Left cardiac atrium (tissue), 4 donors: ENCODE measurements around the gene RHOD. TPM values are rescaled to one million over a fixed set of nuclear protein-coding genes. Genes with fewer than 3 reads are reported as not detected.

Source experiments
- ATAC-seq, 2 donors: fragments of 200-7000 bp; cut with Tn5 transposase; one replicate each; pipeline ENCODE4 v1.9.1; 2020; ENCODE audit warnings: mild to moderate bottlenecking in 2 of 2, moderate library complexity in 2 of 2
- DNase-seq: peaks from one replicate; pipeline ENCODE4 v3.0.0-alpha.2; 2020
- intact Hi-C, 2 donors: fragments of 100-400 bp; cut with DNase I; formaldehyde crosslinking; loops; one replicate each; pipeline versions ENCODE4 v1.14.1 to v1.15.1; 2022 to 2023
- long read RNA-seq: library from polyadenylated mRNA; unstranded; transcript quantifications from one replicate; pipeline ENCODE4 v2.0.0, GENCODE V29; 2021
- total RNA-seq, 2 donors: library from RNA; stranded (reverse); fragmentation: NEBNext Ultra II Directional; extraction: Animal tissue kit (Norgen Biotek cat#: 25700); gene quantifications; one replicate each; pipeline ENCODE4 v1.2.1, GENCODE V29; 2021
- donor health status: DM: no; HTN: yes; CAD: no.
- donor health status: DM: no; HTN: yes; CAD: no; lungs with severe emphysema.
- donor health status: DM: yes; HTN: yes; CAD: no.
- donor health status: Dilated cardiomyopathy.

RHOD gene, protein sequence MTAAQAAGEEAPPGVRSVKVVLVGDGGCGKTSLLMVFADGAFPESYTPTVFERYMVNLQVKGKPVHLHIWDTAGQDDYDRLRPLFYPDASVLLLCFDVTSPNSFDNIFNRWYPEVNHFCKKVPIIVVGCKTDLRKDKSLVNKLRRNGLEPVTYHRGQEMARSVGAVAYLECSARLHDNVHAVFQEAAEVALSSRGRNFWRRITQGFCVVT
- total RNA-seq: 10 to 100 TPM; 33.6 to 42.8 TPM
- long read RNA-seq, transcript RHOD-201 (5 exons, 1,129 nt): major isoform, 21 of 24 reads
- long read RNA-seq, partial matches to known transcripts: 2 of 24 reads
- long read RNA-seq, other reads (novel, unspliced or antisense): 1 of 24 reads

DNA sequence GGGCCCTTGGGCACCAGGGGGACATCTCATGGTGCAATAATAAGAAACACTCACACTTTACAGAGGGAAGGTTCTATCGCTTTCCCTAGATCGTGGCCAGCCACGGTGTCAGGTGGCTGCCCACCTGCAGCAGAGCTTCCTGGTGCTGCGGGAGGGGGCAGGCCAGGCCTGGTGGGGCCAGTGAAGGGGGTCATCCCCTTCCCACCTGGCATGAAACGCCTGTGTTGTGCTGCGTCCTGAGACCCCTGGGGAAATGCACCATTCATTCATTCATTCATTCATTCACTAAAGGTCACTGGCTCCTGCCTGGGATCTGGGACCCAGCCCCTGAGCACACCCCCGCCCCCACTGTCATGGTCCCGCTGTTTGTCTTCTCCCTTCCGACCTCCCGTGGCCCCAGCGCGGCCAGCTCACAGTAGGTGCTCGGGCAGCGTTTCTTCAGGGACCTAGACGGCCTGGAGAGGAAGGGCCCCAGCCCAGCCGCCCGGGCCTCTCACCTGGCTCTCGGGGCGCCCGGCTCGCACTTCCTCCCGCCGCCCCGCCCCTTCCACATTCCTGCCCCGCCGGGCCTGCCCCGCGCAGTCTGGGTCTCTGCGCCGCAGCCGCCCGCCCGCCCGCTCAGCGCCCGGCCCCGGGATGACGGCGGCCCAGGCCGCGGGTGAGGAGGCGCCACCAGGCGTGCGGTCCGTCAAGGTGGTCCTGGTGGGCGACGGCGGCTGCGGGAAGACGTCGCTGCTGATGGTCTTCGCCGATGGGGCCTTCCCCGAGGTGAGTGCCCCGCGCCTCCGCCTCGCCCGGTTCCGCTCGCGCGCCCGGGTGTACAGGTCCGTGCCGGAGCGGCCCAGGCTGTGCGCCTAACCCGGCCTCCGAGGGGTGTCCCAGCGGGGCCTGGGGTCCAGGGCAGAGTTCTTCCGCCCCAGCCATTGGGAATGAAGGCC is at the start of gene RHOD:
TSS of gene RHOD (plus strand) at position 581 of the 938 bp plus-strand sequence. CDS start at position 637, 56 bp downstream.
- intact Hi-C loops: no loop called here
- peak; percentile 76 for ATAC-seq
- peak; percentile 59 for DNase-seq

- intact Hi-C loops: no loop called here
- no peak for ATAC-seq
- DNase-seq: no peak
Observed at GRCh38 chr11:67007126-67007525, 49.5 kb upstream of the RHOD start.

DNA sequence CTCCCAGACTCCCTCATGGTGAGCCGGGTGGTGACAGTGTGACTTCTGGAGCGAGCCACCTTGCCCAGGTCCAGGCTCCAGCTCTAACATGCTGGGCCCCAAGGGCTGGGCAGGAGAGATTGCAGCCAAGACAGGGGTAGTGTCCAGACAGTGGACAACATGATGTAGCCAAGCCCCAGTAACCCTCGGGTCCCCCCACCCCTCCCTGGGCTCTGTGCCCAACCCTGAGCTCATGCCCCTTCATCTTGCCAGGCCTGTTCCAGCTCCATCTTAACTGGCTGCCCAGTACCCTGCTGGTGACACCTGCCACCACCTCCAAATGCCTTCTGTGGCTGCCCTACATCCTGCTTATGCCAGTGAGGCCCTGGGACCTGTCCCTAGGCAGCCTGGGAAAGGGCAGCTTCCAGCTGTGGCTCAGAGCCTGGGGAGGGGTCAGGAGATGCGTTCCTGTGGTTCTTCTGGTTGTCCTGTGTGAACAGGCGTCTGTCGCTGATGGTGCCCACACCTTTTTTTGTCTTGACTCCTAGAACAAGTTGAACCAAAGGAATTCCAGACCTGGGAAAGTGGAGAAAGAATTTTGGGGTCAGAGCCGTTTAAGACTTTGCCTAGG is 46.2 kb upstream of the RHOD start:
- ATAC-seq: no peak
- DNase-seq: no peak
- intact Hi-C loops: no loop called here

DNA sequence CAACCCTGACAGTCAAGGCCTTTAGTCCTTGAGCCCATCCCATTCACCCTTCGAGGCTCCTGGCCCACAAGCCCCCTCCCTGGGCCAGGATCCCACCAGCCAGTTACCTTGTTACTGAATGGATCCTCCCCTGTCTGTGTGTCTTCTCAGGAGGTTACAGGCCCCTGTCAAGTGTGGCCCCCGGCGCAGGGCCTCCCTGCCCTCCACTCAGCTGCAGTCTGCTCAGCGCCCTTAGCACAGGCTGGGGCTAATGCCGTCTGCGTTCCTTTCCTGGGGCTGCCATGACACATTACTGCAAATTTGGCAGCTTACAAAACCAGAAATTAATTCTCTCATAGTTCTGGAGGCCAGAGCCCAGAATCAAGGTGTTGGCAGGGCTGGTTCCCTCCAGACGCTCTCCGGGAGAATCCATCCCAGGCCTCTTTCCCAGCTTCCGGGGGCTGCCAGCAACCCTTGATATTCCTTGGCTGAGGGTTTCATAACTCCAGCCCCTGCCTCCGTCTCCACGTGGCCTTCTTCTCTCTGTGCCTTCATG is 43.1 kb upstream of the RHOD start:
- intact Hi-C loops: no loop called here
- no peak for ATAC-seq
- no peak for DNase-seq

DNA sequence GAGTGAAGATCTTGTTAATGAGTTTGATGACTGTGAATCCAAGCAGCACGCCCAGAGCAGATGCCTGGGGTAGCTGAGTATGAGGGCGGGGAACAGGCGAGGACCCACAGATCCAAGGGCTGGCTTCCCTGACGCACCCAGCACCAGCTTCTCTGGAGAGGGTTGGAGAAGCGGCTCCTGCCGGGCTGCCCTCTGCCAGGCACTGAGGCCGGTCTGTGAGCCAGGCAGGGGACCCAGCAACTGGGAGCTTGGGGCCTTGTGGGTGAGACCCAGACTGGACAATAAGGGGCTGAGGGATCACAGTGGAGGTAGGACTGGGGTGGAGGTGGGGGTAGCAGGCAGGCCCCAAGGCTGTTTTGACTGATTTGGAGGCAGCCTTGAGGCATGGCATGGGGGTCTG is 42.3 kb upstream of the RHOD start:
- intact Hi-C loops: no loop called here
- DNase-seq (no peak), ATAC-seq (no peak)

- ATAC-seq (no peak), DNase-seq (no peak)
- intact Hi-C loops: no loop called here
Observed at GRCh38 chr11:67015048-67015447, 41.6 kb upstream of the RHOD start.

- ATAC-seq (no peak), DNase-seq (no peak)
- intact Hi-C loops: no loop called here
Observed at GRCh38 chr11:67016550-67016949, 40.1 kb upstream of the RHOD start.

DNA sequence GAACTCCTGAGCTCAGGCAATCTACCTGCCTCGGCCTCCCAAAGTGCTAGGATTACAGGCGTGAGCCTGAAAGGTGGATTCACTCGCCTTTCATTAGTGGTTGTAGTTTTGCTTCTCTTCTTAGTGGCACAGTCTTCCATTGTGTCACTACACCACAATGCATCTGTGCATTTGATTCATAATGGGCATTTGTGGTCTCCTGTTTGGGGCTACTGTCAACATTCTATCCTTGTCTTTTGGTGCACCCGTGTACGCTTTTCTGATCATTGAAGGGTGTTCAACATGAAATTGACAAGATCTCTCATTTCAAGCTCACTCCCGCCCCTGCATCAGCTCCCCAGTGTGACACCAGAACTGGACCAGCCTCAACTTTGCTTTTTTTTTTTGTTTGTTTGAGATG is 35.7 kb upstream of the RHOD start:
- no peak for DNase-seq
- intact Hi-C loops: no loop called here
- ATAC-seq: no peak

- ATAC-seq (peak; percentile 46 to 53), DNase-seq (peak; percentile 44)
- intact Hi-C loops: no loop called here
Observed at GRCh38 chr11:67022341-67022933, 34.2 kb upstream of the RHOD start.

GRCh38 chr11:67022961-67023956 is 33.4 kb upstream of the RHOD start, which contains the start of gene SYT12:
TSS of gene SYT12 (plus strand) at chr11:67023134. CDS start at chr11:67030145, 7,011 bp downstream.
- DNase-seq: no peak
- peak; percentile 21 to 51 for ATAC-seq
- intact Hi-C loops: no loop called here

DNA sequence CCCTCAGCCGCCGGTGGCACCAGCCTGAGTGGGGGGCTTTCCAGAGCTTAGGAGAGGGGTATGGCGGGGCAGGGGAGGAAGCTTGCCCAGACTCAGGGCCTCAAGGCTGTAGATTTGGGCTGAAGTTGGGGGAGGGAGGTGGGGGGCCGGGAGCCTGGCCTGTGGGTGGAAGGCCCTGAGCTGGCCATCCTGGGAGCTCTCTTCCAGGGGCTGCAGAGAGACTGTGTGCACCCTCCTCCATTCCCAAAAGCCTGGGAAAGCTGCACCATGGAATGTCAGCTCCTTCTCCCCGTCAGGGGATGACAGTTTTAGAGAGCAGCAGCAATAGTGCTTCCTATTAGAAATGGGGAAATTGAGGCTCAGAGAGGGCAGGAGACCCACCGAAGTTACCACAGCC is 32.7 kb upstream of the RHOD start:
- no peak for ATAC-seq
- intact Hi-C loops: no loop called here
- DNase-seq: no peak

GRCh38 chr11:67024410-67024809 is 32.2 kb upstream of the RHOD start:
- ATAC-seq: no peak
- no peak for DNase-seq
- intact Hi-C loops: no loop called here

- ATAC-seq (no peak), DNase-seq (no peak)
- intact Hi-C loops: no loop called here
Observed at GRCh38 chr11:67024966-67025365, 31.7 kb upstream of the RHOD start.

- intact Hi-C loops: no loop called here
- no peak for DNase-seq
- ATAC-seq: no peak
Observed at GRCh38 chr11:67025750-67026149, 30.9 kb upstream of the RHOD start.

DNA sequence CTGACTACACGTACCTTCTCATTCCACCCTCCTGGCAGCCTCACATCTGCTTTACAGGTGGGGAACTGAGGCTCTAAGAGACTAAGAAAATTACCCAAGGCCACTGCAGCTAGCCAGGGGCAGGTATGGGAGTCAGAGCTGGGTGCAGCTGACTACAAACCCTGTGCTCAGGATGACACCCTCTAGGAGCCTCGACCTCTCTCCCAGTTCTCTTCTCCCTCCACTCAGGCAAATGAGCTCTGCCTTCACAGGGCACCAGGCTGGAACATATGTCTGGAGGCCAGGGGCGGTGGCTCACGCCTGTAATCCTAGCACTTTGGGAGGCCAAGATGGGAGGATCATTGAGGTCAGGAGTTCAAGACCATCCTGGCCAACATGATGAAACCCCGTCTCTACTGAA is 29.7 kb upstream of the RHOD start:
- DNase-seq: no peak
- ATAC-seq: no peak
- intact Hi-C loops: no loop called here

DNA sequence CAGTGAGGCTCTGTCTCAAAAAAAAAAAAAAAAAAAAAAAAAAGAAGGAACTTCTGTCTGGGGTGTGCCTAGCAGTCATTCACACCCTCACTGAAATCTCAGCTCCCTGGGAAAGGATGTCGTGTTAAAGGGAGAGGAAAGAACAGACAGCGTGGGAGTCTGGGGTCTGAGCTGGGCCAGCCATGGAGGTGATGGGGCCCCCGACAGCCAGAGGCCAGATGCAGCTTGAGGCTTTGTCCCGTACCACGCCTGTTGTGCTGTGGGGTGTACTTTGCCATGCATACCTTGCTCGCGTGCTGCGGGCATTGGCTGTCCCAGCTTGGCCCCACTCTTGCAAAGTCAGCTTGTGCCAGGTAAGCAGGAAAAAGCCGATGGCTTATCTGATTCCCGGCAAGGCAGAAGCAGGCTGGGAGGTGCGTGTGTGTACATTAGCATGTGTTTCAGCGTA is 29.1 kb upstream of the RHOD start:
- DNase-seq (no peak), ATAC-seq (no peak)
- intact Hi-C loops: no loop called here

DNA sequence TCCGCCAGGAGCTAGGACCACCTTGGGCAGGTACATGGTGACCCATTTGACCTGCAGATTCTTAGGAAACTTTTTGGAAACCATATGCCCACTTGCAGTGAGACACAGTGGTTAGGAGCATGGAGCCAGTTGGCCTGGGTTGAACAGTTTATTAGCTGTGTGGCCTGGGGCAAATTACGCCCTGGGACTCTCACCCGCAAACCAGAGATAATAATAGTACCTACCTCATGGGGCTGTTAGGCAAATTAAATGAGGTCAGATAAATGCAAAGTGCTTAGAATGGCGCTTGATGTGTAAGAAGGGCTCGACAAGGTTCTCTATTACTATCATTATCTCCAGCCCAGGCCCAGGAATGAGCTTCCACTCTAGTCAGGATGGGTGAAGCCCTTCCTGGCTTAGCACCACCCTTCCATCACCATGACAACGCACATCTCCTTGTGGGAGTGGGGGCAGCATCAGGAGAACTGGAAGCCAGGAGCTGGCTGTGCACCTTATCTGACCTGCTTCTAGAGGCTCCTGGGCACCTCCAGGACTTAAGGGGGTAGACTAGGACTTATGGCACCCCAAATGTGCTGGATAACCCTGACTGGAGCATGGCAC is 28.6 kb upstream of the RHOD start:
- DNase-seq (no peak), ATAC-seq (no peak)
- intact Hi-C loops: no loop called here

DNA sequence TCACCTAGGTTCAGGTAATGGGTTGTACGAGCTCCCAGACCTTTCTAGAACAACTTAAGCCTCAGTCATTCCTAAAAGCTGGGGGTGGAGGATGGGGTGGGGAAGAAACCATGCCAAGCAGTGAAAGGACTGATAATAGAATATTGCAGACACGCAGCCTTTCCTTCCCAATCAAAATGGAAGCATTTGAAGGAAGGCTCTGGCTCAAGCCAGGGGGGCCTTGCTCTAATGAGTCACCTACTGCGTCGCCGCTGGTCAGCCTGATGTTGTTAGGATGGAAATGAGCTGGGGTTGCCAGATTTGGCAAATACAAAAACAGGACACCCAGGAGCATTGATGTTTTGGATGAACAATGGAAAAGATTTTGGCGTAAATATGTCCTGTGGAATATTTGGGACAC is 27.5 kb upstream of the RHOD start:
- ATAC-seq: no peak
- intact Hi-C loops: no loop called here
- no peak for DNase-seq
